ENCODE measurements around the gene CRELD1. TPM values are rescaled to one million over a fixed set of nuclear protein-coding genes. Genes with fewer than 3 reads are reported as not detected.
A peak's percentile ranks its signal among the peaks of the same experiment; 100 is the strongest.

Gene CRELD1
- total and polyA plus RNA-seq, 2 donors from 2014 or later, result 43.2 to 56.7 TPM

DNA sequence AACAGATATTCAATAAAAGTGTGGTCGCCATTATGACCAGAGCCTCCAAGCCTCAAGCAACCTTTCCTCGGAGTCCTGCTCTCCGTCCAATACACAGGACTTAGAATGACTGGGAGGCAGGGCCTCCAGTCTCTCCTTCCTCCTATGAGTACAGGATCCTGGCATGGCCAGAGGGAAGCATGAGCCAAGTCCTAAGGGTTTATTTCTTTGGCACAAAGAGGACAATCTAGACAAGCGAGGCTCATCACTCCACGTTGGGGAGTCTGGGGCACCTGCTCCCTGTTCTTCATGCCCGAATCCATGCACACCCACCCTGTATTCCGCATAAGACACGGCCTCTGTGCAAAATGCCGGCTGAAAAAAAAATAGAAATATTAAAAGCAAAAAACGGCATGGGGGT lies 11.7 kb downstream of the CRELD1 start:
- FAIRE-seq, result no peak
- Histone ChIP-seq H3K4me1 (ENCODE audit: control insufficient read depth in 2 of 3, insufficient read depth in 2 of 3, low read depth in 1 of 3, low read length in 3 of 3) (peaks cover 0 to 11% (median 0%) of the 10 kb centered on the region in 3 donors), H3K36me3 (ENCODE audit: control insufficient read depth in 2 of 3, insufficient read depth in 3 of 3, low read length in 3 of 3) (peaks cover 0 to 5% (median 2%) of the 10 kb centered on the region in 3 donors), H3K27me3 (ENCODE audit: control insufficient read depth, insufficient read depth, low read length) (no peaks in the 10 kb centered on the region), H3K4me3 (ENCODE audit: low read length in 3 of 3) (no peak overlapping the region), H3K9me3 (ENCODE audit: control insufficient read depth in 2 of 3, insufficient read depth in 1 of 3, low read length in 3 of 3) (no peaks in the 10 kb centered on the region), H3K9ac (ENCODE audit: low read length in 3 of 3) (no peak overlapping the region), H3K27ac (ENCODE audit: low read depth in 2 of 2, low read length in 2 of 2) (no peak overlapping the region)
- TF ChIP-seq, protein P1, sequence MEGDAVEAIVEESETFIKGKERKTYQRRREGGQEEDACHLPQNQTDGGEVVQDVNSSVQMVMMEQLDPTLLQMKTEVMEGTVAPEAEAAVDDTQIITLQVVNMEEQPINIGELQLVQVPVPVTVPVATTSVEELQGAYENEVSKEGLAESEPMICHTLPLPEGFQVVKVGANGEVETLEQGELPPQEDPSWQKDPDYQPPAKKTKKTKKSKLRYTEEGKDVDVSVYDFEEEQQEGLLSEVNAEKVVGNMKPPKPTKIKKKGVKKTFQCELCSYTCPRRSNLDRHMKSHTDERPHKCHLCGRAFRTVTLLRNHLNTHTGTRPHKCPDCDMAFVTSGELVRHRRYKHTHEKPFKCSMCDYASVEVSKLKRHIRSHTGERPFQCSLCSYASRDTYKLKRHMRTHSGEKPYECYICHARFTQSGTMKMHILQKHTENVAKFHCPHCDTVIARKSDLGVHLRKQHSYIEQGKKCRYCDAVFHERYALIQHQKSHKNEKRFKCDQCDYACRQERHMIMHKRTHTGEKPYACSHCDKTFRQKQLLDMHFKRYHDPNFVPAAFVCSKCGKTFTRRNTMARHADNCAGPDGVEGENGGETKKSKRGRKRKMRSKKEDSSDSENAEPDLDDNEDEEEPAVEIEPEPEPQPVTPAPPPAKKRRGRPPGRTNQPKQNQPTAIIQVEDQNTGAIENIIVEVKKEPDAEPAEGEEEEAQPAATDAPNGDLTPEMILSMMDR (IDR thresholded peaks at IDR 0.05; ENCODE audit: borderline replicate concordance, extremely low read depth, insufficient read depth), result no peak
- intact Hi-C loops (cut with DNase I), result no loop called here
- no peak for DNase-seq

DNA sequence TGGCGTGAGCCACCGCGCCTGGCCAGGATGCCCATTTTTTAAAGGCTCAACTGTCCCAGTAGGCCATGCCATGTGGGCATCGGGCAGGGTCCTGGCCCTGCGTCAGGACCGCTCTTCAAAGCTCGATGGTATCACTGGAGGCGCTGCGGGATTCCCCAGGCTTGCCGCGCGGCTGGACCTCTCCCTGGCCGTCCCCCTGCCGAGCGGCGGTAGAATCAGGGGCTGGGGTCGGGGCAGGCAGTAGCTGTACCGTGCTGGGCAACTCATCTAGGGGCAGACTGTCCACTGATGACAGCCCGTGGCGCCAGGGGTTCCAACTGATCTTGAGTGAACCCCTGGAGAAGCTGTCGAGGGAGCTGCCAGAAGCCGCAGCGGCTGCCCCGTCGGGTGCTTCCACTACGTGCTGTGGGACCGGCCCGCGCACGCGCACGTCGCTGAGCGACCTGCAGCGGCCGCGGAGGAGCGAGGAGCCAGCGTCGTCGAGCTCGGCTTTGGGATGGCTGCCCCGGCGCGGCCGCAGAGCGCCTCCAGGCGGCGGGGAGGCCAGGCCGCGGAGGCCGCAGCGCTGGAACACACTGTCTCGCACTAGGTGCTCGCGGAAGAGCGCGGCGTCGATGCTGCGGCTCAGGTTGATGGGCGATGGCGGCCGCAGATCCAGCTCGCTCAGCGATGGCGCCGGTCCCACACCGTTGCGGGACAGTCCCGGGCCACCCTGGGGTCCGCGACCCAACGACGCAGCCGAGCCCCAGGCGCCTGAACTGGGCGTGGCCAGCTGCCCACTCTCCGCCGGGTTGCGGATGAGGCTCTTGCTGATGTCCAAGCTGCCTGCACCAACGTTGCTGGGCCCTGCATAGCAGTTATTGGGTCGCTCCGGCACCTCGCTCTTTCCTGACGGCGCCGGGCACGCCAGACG lies 12.7 kb downstream of the CRELD1 start:
- intact Hi-C loops (cut with DNase I), result no loop called here
- Histone ChIP-seq H3K9me3 (ENCODE audit: control insufficient read depth in 2 of 3, insufficient read depth in 1 of 3, low read length in 3 of 3) (no peaks in the 10 kb centered on the region), H3K4me1 (ENCODE audit: control insufficient read depth in 2 of 3, insufficient read depth in 2 of 3, low read depth in 1 of 3, low read length in 3 of 3) (peaks cover 0 to 11% (median 0%) of the 10 kb centered on the region in 3 donors), H3K27ac (ENCODE audit: low read depth in 2 of 2, low read length in 2 of 2) (peak overlapping the region in 1 of 2 donors; percentile 51), H3K9ac (ENCODE audit: low read length in 3 of 3) (peak overlapping the region; percentile 32 to 69 (median 46)), H3K27me3 (ENCODE audit: control insufficient read depth, insufficient read depth, low read length) (no peaks in the 10 kb centered on the region), H3K4me3 (ENCODE audit: low read length in 3 of 3) (peak overlapping the region; percentile 59 to 69 (median 65)), H3K36me3 (ENCODE audit: control insufficient read depth in 2 of 3, insufficient read depth in 3 of 3, low read length in 3 of 3) (peaks cover 0 to 5% (median 2%) of the 10 kb centered on the region in 3 donors)
- DNase-seq, result peak; percentile 89 to 96 (median 94)
- TF ChIP-seq, protein P1 (IDR thresholded peaks at IDR 0.05; ENCODE audit: borderline replicate concordance, extremely low read depth, insufficient read depth), result peak; percentile 82
- no peak for FAIRE-seq

DNA sequence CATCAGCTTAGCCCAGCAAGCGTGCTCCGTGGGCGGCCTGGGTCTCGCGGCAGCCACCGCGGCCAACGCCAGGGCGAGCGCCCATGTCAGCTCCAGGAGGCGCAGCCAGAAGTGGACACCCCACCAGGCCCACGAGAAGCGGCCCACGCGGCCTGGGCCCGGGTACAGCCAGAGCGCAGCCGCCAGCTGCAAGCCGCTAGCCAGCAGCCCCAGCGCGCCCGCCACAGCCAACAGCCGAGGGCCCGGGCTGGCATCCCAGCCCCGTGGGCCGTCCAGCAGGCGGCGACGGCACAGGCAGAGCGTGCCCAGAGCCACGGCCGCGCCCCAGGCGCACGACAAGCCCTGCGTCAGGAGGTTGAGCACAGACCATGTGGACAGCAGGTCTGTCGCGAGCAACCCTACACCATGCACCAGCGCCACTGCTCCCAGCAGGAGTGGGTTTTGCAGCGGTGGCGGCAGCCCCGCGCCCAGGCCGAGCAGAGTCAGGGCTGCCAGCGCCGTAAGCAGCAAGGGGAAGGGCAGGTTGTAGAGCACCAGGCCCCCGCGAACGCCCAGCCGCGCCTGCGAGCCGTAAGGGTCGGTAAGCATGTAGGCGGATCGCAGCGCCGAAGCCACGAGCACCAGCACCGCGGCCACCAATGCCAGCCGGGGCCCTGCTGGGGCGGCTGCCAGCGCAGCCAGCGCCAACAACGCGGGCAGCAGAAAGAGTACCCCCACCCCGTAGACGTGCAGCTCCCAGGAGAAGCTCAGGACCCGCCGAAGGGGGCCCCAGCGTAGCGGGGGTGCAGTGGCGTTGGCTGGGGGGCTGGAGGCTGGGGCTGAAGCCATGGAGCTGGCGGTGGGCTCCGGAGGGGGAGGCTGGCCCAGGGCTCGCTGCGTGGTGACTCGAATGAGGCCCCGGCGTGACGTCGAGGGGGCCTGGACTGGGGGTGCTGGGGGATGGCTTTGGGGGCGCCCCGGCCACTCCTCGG lies 13.7 kb downstream of the CRELD1 start:
- intact Hi-C loops (cut with DNase I), result no loop called here
- peaks cover 0 to 4% (median 2%) of the 10 kb centered on the region in 3 donors for H3K36me3 ChIP-seq (ENCODE audit: control insufficient read depth in 2 of 3, insufficient read depth in 3 of 3, low read length in 3 of 3)

More for the DNA sequence above, 13.7 kb downstream of the CRELD1 start:
- Histone ChIP-seq H3K27me3 (ENCODE audit: control insufficient read depth, insufficient read depth, low read length) (no peaks in the 10 kb centered on the region), H3K9me3 (ENCODE audit: control insufficient read depth in 2 of 3, insufficient read depth in 1 of 3, low read length in 3 of 3) (no peaks in the 10 kb centered on the region), H3K9ac (ENCODE audit: low read length in 3 of 3) (peak overlapping the region in 1 of 3 donors; percentile 26), H3K27ac (ENCODE audit: low read depth in 2 of 2, low read length in 2 of 2) (peak overlapping the region in 1 of 2 donors; percentile 51), H3K4me1 (ENCODE audit: control insufficient read depth in 2 of 3, insufficient read depth in 2 of 3, low read depth in 1 of 3, low read length in 3 of 3) (peaks cover 0 to 14% (median 0%) of the 10 kb centered on the region in 3 donors), H3K4me3 (ENCODE audit: low read length in 3 of 3) (peak overlapping the region; percentile 40 to 69 (median 65))
- DNase-seq, result peak; percentile 73 to 90 (median 80)
- FAIRE-seq, result no peak
- TF ChIP-seq, protein P1 (IDR thresholded peaks at IDR 0.05; ENCODE audit: borderline replicate concordance, extremely low read depth, insufficient read depth), result peak; percentile 39

Data from kidney (tissue), 14 donors.